Measurements from ENCODE around the gene CDK11A. TPM values are rescaled to one million over a fixed set of nuclear protein-coding genes. Genes with fewer than 3 reads are reported as not detected.

The CDK11A gene
- total RNA-seq, 4 donors from 2014 or later, result 10.8 to 53.4 (median 23.8) TPM

GRCh38 chr1:1684031-1684681 is 40.0 kb downstream of the CDK11A start:
- 80 to 100% methylated on average over 1 to 11 of the region's 28 CpGs for WGBS, 2 donors (ENCODE audit: low coverage in 1 of 2)
- H3K27ac ChIP-seq, result no peak overlapping the region
- no peak for TF ChIP-seq CTCF (IDR thresholded peaks at IDR 0.05)

GRCh38 chr1:1683104-1683905 is 40.9 kb downstream of the CDK11A start:
- TF ChIP-seq POLR2A (IDR thresholded peaks at IDR 0.05) (no peak), POLR2AphosphoS5 (IDR thresholded peaks at IDR 0.05) (no peak), CTCF (IDR thresholded peaks at IDR 0.05) (no peak), EP300 (IDR thresholded peaks at IDR 0.05) (no peak)
- H3K36me3 ChIP-seq, result peaks cover 0 to 5% of the 10 kb centered on the region in 2 donors
- H3K9me3 ChIP-seq, result no peaks in the 10 kb centered on the region
- no peak overlapping the region for H3K27ac ChIP-seq
- 72 to 74% methylated on average over 12 to 15 of the region's 26 CpGs for WGBS, 2 donors (ENCODE audit: low coverage in 1 of 2)
- H3K27me3 ChIP-seq, result no peaks in the 10 kb centered on the region
- H3K4me3 ChIP-seq, result no peak overlapping the region
- no peak for ATAC-seq
- H3K4me1 ChIP-seq, result peaks cover 0 to 33% (median 9%) of the 10 kb centered on the region in 3 donors

More at GRCh38 chr1:1684031-1684681, 40.0 kb downstream of the CDK11A start:
- Histone ChIP-seq H3K27me3 (no peaks in the 10 kb centered on the region), H3K4me1 (peaks cover 0 to 29% (median 3%) of the 10 kb centered on the region in 3 donors), H3K4me3 (no peak overlapping the region), H3K36me3 (peaks cover 0 to 11% of the 10 kb centered on the region in 2 donors), H3K9me3 (no peaks in the 10 kb centered on the region)
- no peak for ATAC-seq

- 56 to 77% methylated on average over 4 to 8 of the region's 11 CpGs for WGBS, 2 donors (ENCODE audit: low coverage in 1 of 2)
- Histone ChIP-seq H3K36me3 (peaks cover 0 to 5% of the 10 kb centered on the region in 2 donors), H3K4me1 (peaks cover 0 to 28% (median 8%) of the 10 kb centered on the region in 3 donors), H3K4me3 (no peak overlapping the region), H3K9me3 (no peaks in the 10 kb centered on the region), H3K27me3 (no peaks in the 10 kb centered on the region), H3K27ac (no peak overlapping the region)
- ATAC-seq, result no peak
- TF ChIP-seq POLR2A (IDR thresholded peaks at IDR 0.05) (no peak), EP300 (IDR thresholded peaks at IDR 0.05) (no peak), POLR2AphosphoS5 (IDR thresholded peaks at IDR 0.05) (no peak), CTCF (IDR thresholded peaks at IDR 0.05) (no peak)
These were observed 43.3 kb downstream of the CDK11A start for GRCh38 chr1:1680912-1681273.

- Histone ChIP-seq H3K4me1 (peaks cover 0 to 24% (median 8%) of the 10 kb centered on the region in 3 donors), H3K9me3 (no peaks in the 10 kb centered on the region), H3K27me3 (no peaks in the 10 kb centered on the region), H3K4me3 (no peak overlapping the region), H3K36me3 (peaks cover 0 to 5% of the 10 kb centered on the region in 2 donors), H3K27ac (no peak overlapping the region)
- TF ChIP-seq POLR2A (IDR thresholded peaks at IDR 0.05) (no peak), CTCF (IDR thresholded peaks at IDR 0.05) (no peak), POLR2AphosphoS5 (IDR thresholded peaks at IDR 0.05) (no peak), EP300 (IDR thresholded peaks at IDR 0.05) (no peak)
- ATAC-seq, result no peak
- 83 to 89% methylated on average over 23 to 28 of the region's 32 CpGs for WGBS, 2 donors (ENCODE audit: low coverage in 1 of 2)
These were observed 43.9 kb downstream of the CDK11A start for GRCh38 chr1:1680031-1680911.

All from gastroesophageal sphincter (tissue), 4 donors.